H1 (cell line): Measurements from ENCODE around the gene SMPD2. TPM values are rescaled to one million over a fixed set of nuclear protein-coding genes. Genes with fewer than 3 reads are reported as not detected.

Source experiments
- CTCF ChIA-PET: fragments of 300-600 bp; sonication (Branson Sonifier 250); formaldehyde crosslinking; loops from one replicate; lab custom pipeline; 2021; ENCODE audit not compliant: partially characterized antibody; lab: Charles Lee
- POLR2A ChIA-PET: fragments of 300-600 bp; sonication (Branson Sonifier 250); formaldehyde crosslinking; loops from one replicate; lab custom pipeline; 2021; ENCODE audit warnings: inconsistent platforms; ENCODE audit not compliant: partially characterized antibody; lab: Charles Lee
- DNase-seq, 2 experiments: peaks; one replicate each; pipeline versions ENCODE4 v3.0.0 to v3.0.0-alpha.2; 2010 to 2022; ENCODE audit warnings: low spot score in 2 of 2, low read depth in 1 of 2, mixed read lengths in 1 of 2
- FAIRE-seq: peaks from 2 replicates; lab custom pipeline; 2011; peaks lifted over from hg19 to GRCh38; lab: Jason Lieb, UNC
- H2AFZ ChIP-seq: 2 replicates; pipeline ENCODE4 v1.8.1; 2012; ENCODE audit warnings: low read length, inconsistent platforms
- H2AK5ac ChIP-seq: 2 replicates; pipeline ENCODE4 v1.6.1; 2013; ENCODE audit warnings: low read depth, low read length
- H2BK120ac ChIP-seq: replicated peaks from 2 replicates; pipeline ENCODE3; 2013; ENCODE audit warnings: low read depth, low read length, inconsistent platforms
- H2BK12ac ChIP-seq: 2 replicates; pipeline ENCODE4 v1.6.1; 2013; ENCODE audit warnings: low read depth, low read length
- H2BK15ac ChIP-seq: 2 replicates; pipeline ENCODE4 v1.6.1; 2013; ENCODE audit warnings: low read length
- H2BK20ac ChIP-seq: 2 replicates; pipeline ENCODE4 v1.6.1; 2013; ENCODE audit warnings: low read length
- H2BK5ac ChIP-seq: 2 replicates; pipeline ENCODE4 v1.6.1; 2013; ENCODE audit warnings: low read depth, low read length
- H3K14ac ChIP-seq: 2 replicates; pipeline ENCODE4 v1.6.1; 2013; ENCODE audit warnings: inconsistent platforms; ENCODE audit not compliant: insufficient read length
- H3K18ac ChIP-seq: 2 replicates; pipeline ENCODE4 v1.6.1; 2013; ENCODE audit warnings: low read length; ENCODE audit errors: extremely low read depth
- H3K23ac ChIP-seq: 2 replicates; pipeline ENCODE4 v1.6.1; 2013; ENCODE audit warnings: inconsistent platforms; ENCODE audit not compliant: insufficient read length
- H3K23me2 ChIP-seq: 2 replicates; pipeline ENCODE4 v1.6.1; 2013; ENCODE audit warnings: low read depth, low read length
- H3K27ac ChIP-seq: 2 replicates; pipeline ENCODE4 v1.6.1; 2011; ENCODE audit warnings: low read depth, low read length, inconsistent platforms
- H3K27me3 ChIP-seq, 4 experiments: replicated peaks in 1 of 4; 1 replicate in 1 of 4; 2 replicates in 3 of 4; pipeline versions ENCODE4 v1.6.1 to v1.8.1; 2011 to 2013; ENCODE audit warnings: low read length in 3 of 4, mild to moderate bottlenecking in 3 of 4, inconsistent platforms in 2 of 4, mixed read lengths in 2 of 4, moderate library complexity in 1 of 4; ENCODE audit not compliant: control insufficient read depth in 3 of 4, insufficient read depth in 3 of 4; ENCODE audit errors: extremely low read depth in 1 of 4
- H3K36me3 ChIP-seq, 4 experiments: 2 replicates each; pipeline versions ENCODE4 v1.6.1 to v1.8.1; 2011 to 2013; ENCODE audit warnings: mild to moderate bottlenecking in 4 of 4, low read length in 3 of 4, moderate library complexity in 2 of 4, control low read depth in 1 of 4, inconsistent platforms in 1 of 4; ENCODE audit not compliant: insufficient read depth in 4 of 4, control insufficient read depth in 2 of 4
- H3K4ac ChIP-seq: replicated peaks from 2 replicates; pipeline ENCODE3; 2013; ENCODE audit warnings: low read length, low read depth, mixed read lengths, inconsistent platforms; ENCODE audit not compliant: insufficient read length
- H3K4me1 ChIP-seq, 4 experiments: replicated peaks in 1 of 4; 1 replicate in 1 of 4; 2 replicates in 3 of 4; pipeline versions ENCODE4 v1.6.1 to v1.8.1; 2011 to 2013; ENCODE audit warnings: low read length in 3 of 4, inconsistent platforms in 2 of 4, mixed read lengths in 1 of 4; ENCODE audit not compliant: insufficient read depth in 4 of 4, control insufficient read depth in 3 of 4
- H3K4me2 ChIP-seq, 2 experiments: 2 replicates each; pipeline versions ENCODE4 v1.6.1 to v1.8.1; 2011 to 2013; ENCODE audit warnings: low read depth in 2 of 2, low read length in 2 of 2, control low read depth in 1 of 2, inconsistent platforms in 1 of 2, mild to moderate bottlenecking in 1 of 2; ENCODE audit not compliant: insufficient read depth in 1 of 2
- H3K4me3 ChIP-seq, 4 experiments: fragments of 200-600, 300-600 bp in 1 of 4; sonication (generic), shearing (Covaris generic), sonication (Bioruptor Twin) in 1 of 4; 2 replicates each; pipeline versions ENCODE4 v1.5.1 to v1.8.1; 2011 to 2016; ENCODE audit warnings: low read length in 4 of 4, low read depth in 3 of 4, control low read depth in 2 of 4, inconsistent platforms in 2 of 4, mild to moderate bottlenecking in 2 of 4, mixed read lengths in 1 of 4, moderate library complexity in 1 of 4; ENCODE audit not compliant: insufficient read depth in 2 of 4; ENCODE audit errors: extremely low read depth in 1 of 4
- H3K56ac ChIP-seq: replicated peaks from 2 replicates; pipeline ENCODE3; 2013; ENCODE audit warnings: low read depth, mild to moderate bottlenecking, mixed read lengths, low read length, inconsistent platforms; ENCODE audit not compliant: insufficient read length
- H3K79me1 ChIP-seq: 2 replicates; pipeline ENCODE4 v1.6.1; 2013; ENCODE audit warnings: low read depth, low read length, control low read depth
- H3K79me2 ChIP-seq, 2 experiments: 2 replicates each; pipeline versions ENCODE4 v1.6.1 to v1.8.1; 2012 to 2013; ENCODE audit warnings: low read length in 2 of 2, mild to moderate bottlenecking in 2 of 2, inconsistent platforms in 1 of 2; ENCODE audit not compliant: insufficient read depth in 2 of 2, control insufficient read depth in 1 of 2
- H3K9ac ChIP-seq, 4 experiments: replicated peaks in 1 of 4; 1 replicate in 1 of 4; 2 replicates in 3 of 4; pipeline versions ENCODE4 v1.6.1 to v1.8.1; 2011 to 2013; ENCODE audit warnings: low read depth in 3 of 4, low read length in 3 of 4, control low read depth in 2 of 4, mild to moderate bottlenecking in 2 of 4, moderate library complexity in 2 of 4, inconsistent platforms in 1 of 4; ENCODE audit errors: extremely low read depth in 1 of 4
- H3K9me3 ChIP-seq, 2 experiments: 2 replicates each; pipeline versions ENCODE4 v1.6.1 to v1.8.1; 2012 to 2013; ENCODE audit warnings: mild to moderate bottlenecking in 2 of 2, moderate library complexity in 2 of 2, control low read depth in 1 of 2, inconsistent platforms in 1 of 2, low read depth in 1 of 2, low read length in 1 of 2, mixed read lengths in 1 of 2; ENCODE audit not compliant: insufficient read depth in 2 of 2
- H4K20me1 ChIP-seq, 2 experiments: replicated peaks in 1 of 2; 2 replicates each; pipeline versions ENCODE3 to v1.8.1; 2011 to 2013; ENCODE audit warnings: inconsistent platforms in 2 of 2, low read length in 2 of 2, mild to moderate bottlenecking in 1 of 2; ENCODE audit not compliant: insufficient read depth in 2 of 2, control insufficient read depth in 1 of 2
- H4K5ac ChIP-seq: 2 replicates; pipeline ENCODE4 v1.6.1; 2013; ENCODE audit warnings: low read length, low read depth, mixed read lengths, inconsistent platforms; ENCODE audit not compliant: insufficient read length
- H4K8ac ChIP-seq: 2 replicates; pipeline ENCODE4 v1.8.0; 2013; ENCODE audit warnings: mild to moderate bottlenecking, moderate library complexity, low read length, inconsistent platforms; ENCODE audit not compliant: insufficient read depth; ENCODE audit errors: extremely low read depth
- H4K91ac ChIP-seq: replicated peaks from 2 replicates; pipeline ENCODE3; 2013; ENCODE audit warnings: low read length, mixed read lengths, inconsistent platforms; ENCODE audit not compliant: insufficient read length
- CBX5 ChIP-seq: fragments of 300-800, 300-1000 bp; sonication (generic); IDR thresholded peaks from 2 replicates; pipeline ENCODE4 v1.7.1; 2016; ENCODE audit warnings: antibody characterized with exemption, low read length, low read depth
- CHD1 ChIP-seq: IDR thresholded peaks from 2 replicates; pipeline ENCODE4 v1.6.1; 2012; ENCODE audit warnings: low read depth, low read length, improper control_type of control experiment
- CREB1 ChIP-seq: IDR thresholded peaks from 2 replicates; pipeline ENCODE4 v1.6.1; 2012; ENCODE audit warnings: inconsistent platforms
- SIN3A ChIP-seq, 2 experiments: IDR thresholded peaks in 1 of 2; conservative IDR thresholded peaks in 1 of 2; 2 replicates each; pipeline ENCODE4 v1.6.1; 2011 to 2012; ENCODE audit warnings: low read length in 2 of 2, improper control_type of control experiment in 1 of 2, low read depth in 1 of 2, mild to moderate bottlenecking in 1 of 2
- SP1 ChIP-seq: IDR thresholded peaks from 2 replicates; pipeline ENCODE4 v1.6.1; 2011; ENCODE audit warnings: low read depth, low read length
- SRF ChIP-seq: IDR thresholded peaks from 2 replicates; pipeline ENCODE4 v1.6.1; 2011; ENCODE audit warnings: mild to moderate bottlenecking, low read depth, low read length, moderate library complexity
- TAF7 ChIP-seq: optimal IDR thresholded peaks from 2 replicates; pipeline ENCODE3; 2011; ENCODE audit warnings: low read depth, mild to moderate bottlenecking, inconsistent platforms, low read length, moderate library complexity, borderline replicate concordance
- WGBS, 2 experiments: shearing (Covaris generic) in 1 of 2; methylation state at CpG; one replicate each; pipeline versions ENCODE4 v1.1.6 to v1.1.7; 2013 to 2015; ENCODE audit warnings: low lambda C conversion rate in 2 of 2, mixed read lengths in 2 of 2, inconsistent platforms in 1 of 2, low coverage in 1 of 2, missing lambda C conversion rate in 1 of 2; ENCODE audit not compliant: insufficient replicate concordance in 2 of 2, insufficient coverage in 1 of 2, insufficient read length in 1 of 2; ENCODE audit errors: extremely low coverage in 1 of 2, missing lambda C conversion rate in 1 of 2; 5-methylcytosine and 5-hydroxymethylcytosine counted together
- polyA plus RNA-seq, 7 experiments: library from polyadenylated mRNA; depleted of rRNA in 3 of 7; stranded (reverse) in 5 of 7; unstranded in 2 of 7; fragments of >200 nt in 5 of 7; fragments of 200-250 nt in 2 of 7; gene quantifications; 1 replicate in 5 of 7; 2 replicates in 1 of 7; 4 replicates in 1 of 7; pipeline versions ENCODE4 v1.2.1 to v1.2.3, GENCODE V29; 2011 to 2013; ENCODE audit warnings: missing spikeins in 2 of 7, mixed read lengths in 2 of 7
- total RNA-seq: library from RNA; stranded (reverse); fragmentation: NEBNext Ultra II Directional; extraction: Animal tissue kit (Norgen Biotek cat#: 25700); gene quantifications from 2 replicates; pipeline ENCODE4 v1.2.1, GENCODE V29; 2021

The SMPD2 gene
- total and polyA plus RNA-seq, 2 of the 8 experiments (the other 6 are each of a cell fraction or from before 2014, with no cell fraction given): 11.5 to 17.2 TPM

- H3K27ac ChIP-seq: no peak overlapping the region
- POLR2A ChIA-PET: no interaction called here
- CTCF ChIA-PET: interaction anchor here (1.1 kb wide), 1 partner anchor 192 kb away, joined by 3 read pairs; no protein-coding TSS in a partner anchor
- no peak overlapping the region for H3K56ac ChIP-seq
- H3K9ac ChIP-seq: peak overlapping the region in 1 of 4 experiments; percentile 51; a peak in 1 of 7 replicates
- H3K4me1 ChIP-seq: peaks cover 2 to 15% (median 6%) of the 10 kb centered on the region in 4 experiments; a peak in 6 of 7 replicates
- H3K79me1 ChIP-seq: peaks cover 3% of the 10 kb centered on the region
- H2BK5ac ChIP-seq: no peak overlapping the region
- H2BK20ac ChIP-seq: no peak overlapping the region
- no peak overlapping the region for H2AK5ac ChIP-seq
- no peak overlapping the region for H4K91ac ChIP-seq
- WGBS, 2 experiments: 14% methylated on average over 6 of the region's 6 CpGs; no CpG with 5 or more reads in 1 of the 2 experiments
- no peak overlapping the region for H2BK120ac ChIP-seq
- peak overlapping the region; percentile 36 for H4K5ac ChIP-seq
- no peak overlapping the region for H3K4ac ChIP-seq
- H3K23ac ChIP-seq: no peak overlapping the region
- H3K4me2 ChIP-seq: peak overlapping the region; percentile 72 to 76
- DNase-seq (no peak), FAIRE-seq (no peak)
- peaks cover 0 to 8% of the 10 kb centered on the region in 2 experiments for H4K20me1 ChIP-seq
- H3K4me3 ChIP-seq: peak overlapping the region; percentile 37 to 56 (median 48); a peak in 7 of 8 replicates
- H3K79me2 ChIP-seq: peaks cover 20 to 38% of the 10 kb centered on the region in 2 experiments
- H2BK15ac ChIP-seq: no peak overlapping the region
- peaks cover 7% of the 10 kb centered on the region; the same call in 1 of the 2 replicates for H3K23me2 ChIP-seq
- H3K18ac ChIP-seq: no peak overlapping the region
- no peaks in the 10 kb centered on the region for H3K9me3 ChIP-seq
- H3K14ac ChIP-seq: no peak overlapping the region
- peaks cover 4 to 28% (median 15%) of the 10 kb centered on the region in 4 experiments; a peak in 7 of 8 replicates for H3K36me3 ChIP-seq
- no peaks in the 10 kb centered on the region for H3K27me3 ChIP-seq
- H4K8ac ChIP-seq: no peak overlapping the region
- H2BK12ac ChIP-seq: no peak overlapping the region
- H2AFZ ChIP-seq: peak overlapping the region; percentile 64
- no peak for TF ChIP-seq SP1
- no peak for TF ChIP-seq CBX5
- TF ChIP-seq SRF: no peak
- TF ChIP-seq CREB1: no peak
- TF ChIP-seq CHD1: no peak
- no peak for TF ChIP-seq SIN3A (conservative IDR thresholded peaks at IDR 0.05 in 1 of 2, IDR thresholded peaks at IDR 0.05 in 1 of 2; ENCODE audit: low read depth in 1 of 2, low read length in 2 of 2)
- no peak for TF ChIP-seq TAF7
Measured at GRCh38 chr6:109483735-109484057, 43.2 kb downstream of the SMPD2 start.
